LHCN-M2 (cell line): ENCODE measurements around the gene SCIMP. TPM values are rescaled to one million over a fixed set of nuclear protein-coding genes. Genes with fewer than 3 reads are reported as not detected.
A peak's percentile ranks its signal among the peaks of the same experiment; 100 is the strongest.
"Not testable (repeated sequence)": the region's sequence is repeated elsewhere in the genome, so short reads cannot be mapped to it uniquely, and the experiment has no call there.

Experiments used
- DNase-seq: peaks from one replicate; pipeline ENCODE4 v3.0.0-alpha.2; 2012; ENCODE audit warnings: low read depth
- total RNA-seq: library from RNA; depleted of rRNA; stranded (reverse); fragments of >200 nt; gene quantifications from 2 replicates; pipeline ENCODE4 v1.2.3, GENCODE V29; 2014; rRNA removed

SCIMP gene
- total RNA-seq, 1 experiment from 2014 or later: not detected

DNA sequence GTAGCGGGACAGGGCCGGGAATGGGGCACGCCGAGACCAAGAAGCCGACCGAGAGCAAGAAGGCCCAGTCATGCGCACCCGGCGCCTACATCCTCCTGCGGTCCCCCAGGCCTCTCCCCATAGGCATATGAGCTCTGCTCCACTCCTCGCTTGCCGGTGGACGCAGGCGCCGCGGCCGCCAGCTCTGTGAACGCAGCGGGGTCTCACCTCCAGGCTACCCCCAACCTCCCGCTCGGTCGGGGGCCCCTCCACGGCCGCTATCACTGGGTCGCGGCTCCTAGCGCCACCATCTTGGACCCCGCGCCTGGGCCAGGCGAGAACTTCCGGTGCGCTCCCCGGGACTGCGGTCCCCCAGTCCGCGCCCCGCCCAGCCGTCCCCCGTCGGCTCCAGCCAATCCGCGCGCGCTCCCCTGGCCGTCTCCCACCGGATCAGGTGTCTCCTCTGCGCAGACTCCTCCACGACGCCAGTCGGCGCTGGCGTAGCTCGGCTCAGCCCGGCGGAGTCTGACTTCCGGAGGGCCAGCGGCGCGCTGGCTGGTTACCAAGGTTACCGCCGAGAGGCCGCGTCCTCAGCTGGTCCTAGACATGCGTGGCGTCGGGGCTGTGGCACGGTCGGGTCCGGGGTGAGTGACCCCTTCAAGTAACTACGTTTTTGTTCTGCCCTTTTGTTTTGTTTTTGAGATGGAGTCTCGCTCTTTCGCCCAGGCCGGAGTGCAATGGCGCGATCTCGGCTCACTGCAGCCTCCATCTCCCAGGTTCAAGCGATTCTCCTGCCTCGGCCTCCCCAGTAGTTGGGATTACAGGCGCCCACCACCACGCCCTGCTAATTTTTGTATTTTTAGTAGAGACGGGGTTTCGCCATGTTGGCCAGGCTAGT lies 42.9 kb downstream of the SCIMP start, which contains the start of gene ZNF594:
ZNF594 (minus strand) TSS at position 328 of the 877 bp plus-strand sequence. CDS start 7,612 bp downstream, outside the sequence.
- DNase-seq: peak; percentile 90

DNA sequence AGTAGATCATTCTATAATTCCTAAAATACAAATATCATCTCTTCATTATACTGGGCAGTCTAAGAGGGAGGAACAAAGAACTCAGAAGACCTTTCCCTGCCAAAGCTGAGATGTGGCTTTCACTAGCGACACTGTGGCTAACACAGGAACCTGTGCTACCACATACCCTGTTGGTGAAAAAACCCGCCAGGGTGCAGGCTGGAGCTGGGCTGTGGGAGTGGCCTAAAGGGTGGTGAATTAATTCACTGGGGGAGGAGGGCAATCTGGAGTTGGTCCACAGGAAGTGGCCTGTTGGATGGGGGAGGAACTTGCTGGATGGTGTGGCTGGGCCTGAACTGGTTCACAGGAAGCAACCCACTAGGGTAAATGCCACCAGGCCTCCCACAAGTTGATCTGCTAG lies 50.4 kb downstream of the SCIMP start:
- DNase-seq: no peak

DNA sequence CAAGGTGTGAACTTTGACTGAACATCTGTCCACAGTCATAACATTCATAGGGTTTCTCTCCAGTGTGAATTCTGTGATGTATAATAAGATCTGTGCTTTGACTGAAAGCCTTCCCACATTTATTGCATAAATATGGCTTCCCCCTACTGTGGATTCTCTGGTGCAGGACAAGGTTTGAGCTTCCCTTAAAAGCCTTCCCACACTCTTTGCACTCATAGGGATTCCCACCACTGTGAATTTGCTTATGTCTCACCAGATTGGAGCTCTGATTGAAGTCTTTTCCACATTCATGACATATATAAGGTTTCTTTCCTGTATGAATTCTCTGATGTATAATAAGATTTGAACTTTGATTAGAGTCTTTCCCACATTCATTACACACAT lies 51.3 kb downstream of the SCIMP start:
- DNase-seq: no peak

DNA sequence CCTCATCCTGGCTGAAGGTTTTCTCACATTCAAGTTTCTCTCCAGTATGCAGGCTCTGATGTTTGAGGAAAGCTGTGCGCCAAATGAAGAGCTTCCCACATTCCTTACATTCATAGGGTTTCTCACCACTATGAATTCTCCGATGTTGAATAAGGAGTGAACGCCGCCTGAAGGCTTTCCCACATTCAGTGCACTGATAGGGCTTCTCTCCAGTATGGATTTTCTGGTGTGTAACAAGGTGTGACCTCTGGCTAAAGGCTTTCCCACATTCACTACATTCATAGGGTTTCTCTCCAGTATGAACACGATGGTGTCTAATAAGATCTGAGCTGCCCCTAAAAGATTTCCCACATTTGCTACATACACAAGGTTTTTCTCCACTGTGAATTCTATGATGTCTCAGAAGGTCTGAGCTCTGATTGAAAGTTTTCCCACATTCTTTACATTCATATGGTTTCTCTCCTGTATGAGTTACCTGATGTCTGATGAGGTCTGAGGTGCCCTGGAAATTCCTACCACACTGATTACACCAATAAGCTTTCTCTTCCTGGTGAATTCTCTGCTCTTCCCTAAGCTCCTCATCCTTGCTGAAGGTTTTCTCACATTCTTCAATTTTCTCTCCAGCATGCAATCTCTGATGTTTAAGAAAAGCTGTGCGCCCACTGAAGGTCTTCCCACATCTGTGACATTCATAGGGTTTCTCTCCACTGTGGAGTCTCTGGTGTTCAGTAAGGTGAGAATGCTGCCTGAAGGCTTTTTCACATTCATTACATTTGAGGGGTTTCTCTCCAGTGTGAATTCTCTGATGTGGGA lies 51.9 kb downstream of the SCIMP start:
- no peak for DNase-seq

DNA sequence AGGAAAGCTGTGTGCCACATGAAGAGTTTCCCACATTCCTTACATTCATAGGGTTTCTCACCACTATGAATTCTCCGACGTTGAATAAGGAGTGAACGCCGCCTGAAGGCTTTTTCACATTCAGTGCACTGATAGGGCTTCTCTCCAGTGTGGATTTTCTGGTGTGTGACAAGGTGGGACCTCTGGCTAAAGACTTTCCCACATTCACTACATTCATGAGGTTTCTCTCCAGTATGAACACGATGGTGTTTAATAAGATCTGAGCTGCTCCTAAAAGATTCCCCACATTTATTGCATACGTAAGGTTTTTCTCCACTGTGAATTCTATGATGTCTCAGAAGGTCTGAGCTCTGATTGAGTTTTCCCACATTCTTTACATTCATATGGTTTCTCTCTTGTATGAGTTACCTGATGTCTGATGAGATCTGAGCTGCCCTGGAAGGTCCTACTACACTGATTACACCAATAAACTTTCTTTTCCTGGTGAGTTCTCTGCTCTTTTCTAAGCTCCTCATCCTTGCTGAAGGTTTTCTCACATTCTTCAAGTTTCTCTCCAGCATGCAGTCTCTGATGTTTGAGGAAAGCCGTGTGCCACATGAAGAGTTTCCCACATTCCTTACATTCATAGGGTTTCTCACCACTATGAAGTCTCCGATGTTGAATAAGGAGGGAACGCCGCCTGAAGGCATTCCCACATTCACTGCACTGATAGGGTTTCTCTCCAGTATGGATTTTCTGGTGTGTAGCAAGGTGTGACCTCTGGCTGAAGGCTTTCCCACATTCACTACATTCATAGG lies 53.0 kb downstream of the SCIMP start:
- DNase-seq: no peak

DNA sequence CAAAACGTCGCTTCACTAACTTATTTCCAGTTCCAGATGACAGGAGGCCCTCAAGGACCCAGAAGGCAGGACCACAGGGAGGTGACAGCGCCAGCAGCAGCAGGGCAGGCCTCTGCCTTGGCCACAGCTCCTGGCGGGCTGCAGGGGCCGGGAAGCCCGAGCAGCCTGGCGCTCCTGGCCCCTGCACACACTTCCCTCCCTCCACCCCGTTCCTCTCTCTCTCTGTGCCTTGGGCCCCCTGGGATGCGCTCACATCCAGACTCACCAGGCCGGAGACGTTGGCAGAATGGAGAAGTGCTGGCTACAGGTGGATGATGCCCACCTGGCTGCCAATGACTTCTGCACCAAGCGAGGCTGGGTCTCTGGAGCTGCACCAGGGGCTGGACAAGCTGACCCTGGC lies 55.7 kb downstream of the SCIMP start:
- DNase-seq: no peak

DNA sequence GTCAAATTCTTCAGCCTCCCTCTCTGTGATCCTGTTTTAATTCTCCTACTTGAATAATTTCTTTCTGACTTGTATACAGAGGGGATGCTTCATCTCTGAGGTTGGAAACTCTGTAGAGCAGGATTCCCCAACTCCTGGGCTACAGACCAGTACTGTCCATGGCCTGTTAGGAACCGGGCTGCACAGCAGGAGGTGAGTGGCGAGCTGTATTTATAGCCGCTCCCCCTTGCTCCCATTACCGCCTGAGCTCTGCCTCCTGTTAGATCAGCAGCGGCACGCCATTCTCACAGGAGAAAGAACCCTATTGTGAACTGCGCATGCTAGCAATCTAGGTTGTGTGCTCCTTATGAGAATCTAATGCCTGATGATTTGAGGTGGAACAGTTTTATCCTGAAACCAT lies 59.6 kb downstream of the SCIMP start:
- DNase-seq: not testable (repeated sequence)

DNA sequence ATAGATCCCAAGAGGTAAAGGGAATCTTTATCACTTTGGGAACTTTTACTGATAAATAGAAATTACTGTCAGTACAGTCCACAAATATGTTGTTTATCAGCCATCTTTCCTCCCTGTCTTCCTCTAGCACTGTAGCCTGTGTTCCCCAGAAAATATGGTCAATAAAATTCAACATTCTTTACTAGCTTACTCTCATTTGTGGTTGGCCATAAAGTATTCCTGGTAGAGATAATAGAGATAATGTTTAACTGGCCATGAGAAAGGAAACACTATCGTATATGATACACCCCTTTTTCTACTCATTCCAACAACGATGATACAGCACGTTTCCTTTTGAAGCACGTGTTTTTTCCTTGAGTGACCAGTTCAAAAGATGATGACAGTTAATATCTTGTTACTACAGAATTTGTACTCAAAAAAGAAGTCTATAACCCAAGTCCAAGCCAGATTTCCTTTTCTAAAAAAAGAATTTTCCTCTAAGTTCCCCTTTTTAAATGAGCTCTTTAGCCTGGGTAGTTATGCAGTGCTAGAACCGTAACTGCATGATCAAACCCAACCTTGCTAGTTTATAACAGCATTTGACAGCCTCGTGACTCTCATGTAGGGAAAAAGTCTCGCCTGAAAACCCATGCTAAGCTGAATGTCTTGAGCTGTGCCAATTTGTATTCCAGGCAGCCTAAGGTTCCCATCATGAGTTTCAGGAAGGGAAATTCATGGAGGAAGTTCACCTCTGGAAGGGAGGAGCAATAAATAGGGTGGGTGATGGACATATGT lies 68.7 kb downstream of the SCIMP start:
- peak; percentile 6 for DNase-seq

DNA sequence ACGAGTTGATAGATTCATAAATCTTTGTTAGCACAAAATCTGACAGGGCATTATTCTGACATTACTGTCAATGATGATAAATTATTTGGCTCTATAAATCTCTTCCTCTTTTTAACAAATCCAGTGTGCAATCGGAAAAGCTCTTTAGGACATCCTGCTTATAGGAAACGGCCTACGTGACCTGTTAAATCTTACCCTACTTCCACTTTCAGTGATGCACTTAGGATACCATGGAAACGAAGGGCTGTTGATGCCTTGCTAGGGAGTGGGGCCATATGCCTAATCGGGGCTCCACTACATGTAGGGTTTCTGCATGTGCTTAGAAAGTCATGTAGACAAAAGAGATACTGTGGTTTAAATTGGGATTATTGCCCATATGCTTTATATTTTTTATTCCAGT lies 70.2 kb downstream of the SCIMP start:
- no peak for DNase-seq

DNA sequence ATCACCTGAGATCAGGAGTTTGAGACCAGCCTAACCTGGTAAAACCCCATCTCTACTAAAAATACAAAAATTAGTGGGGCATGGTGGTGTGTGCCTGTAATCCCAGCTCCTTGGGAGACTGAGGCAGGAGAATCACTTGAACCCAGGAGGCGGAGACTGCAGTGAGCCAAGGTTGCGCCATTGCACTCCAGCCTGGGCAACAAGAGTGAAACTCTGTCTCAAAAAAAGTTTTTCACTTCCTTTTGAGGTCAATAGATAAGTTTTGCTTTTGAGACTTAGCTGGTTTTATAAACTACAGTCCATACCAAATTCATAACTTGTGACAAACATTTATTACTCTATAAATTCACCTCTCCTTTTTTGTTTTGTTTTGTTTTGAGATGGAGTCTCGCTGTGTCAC lies 72.9 kb downstream of the SCIMP start:
- DNase-seq: not testable (repeated sequence)

DNA sequence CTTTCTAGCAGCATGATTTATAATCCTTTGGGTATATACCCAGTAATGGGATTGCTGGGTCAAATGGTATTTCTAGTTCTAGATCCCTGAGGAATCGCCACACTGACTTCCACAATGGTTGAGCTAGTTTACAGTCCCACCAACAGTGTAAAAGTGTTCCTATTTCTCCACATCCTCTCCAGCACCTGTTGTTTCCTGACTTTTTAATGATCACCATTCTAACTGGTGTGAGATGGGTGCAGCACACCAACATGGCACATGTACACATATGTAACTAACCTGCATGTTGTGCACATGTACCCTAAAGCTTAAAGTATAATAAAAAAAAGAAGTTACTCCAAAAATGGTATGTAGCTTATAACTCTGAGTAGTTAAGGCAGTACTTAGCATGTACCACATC lies 74.0 kb downstream of the SCIMP start:
- DNase-seq: not testable (repeated sequence)

Other genes starting within 250 kb of the SCIMP start
- 12.4 and 13.2 TPM in 2 replicates for gene CAMTA2, start 247.2 kb downstream of the SCIMP start, total RNA-seq
- 0.34 and 0.64 TPM in 2 replicates for gene INCA1, start 237.3 kb downstream of the SCIMP start, total RNA-seq
- gene KIF1C, start 236.9 kb downstream of the SCIMP start, total RNA-seq: 75.9 and 82.0 TPM in 2 replicates
- gene SLC52A1, start 199.4 kb downstream of the SCIMP start, total RNA-seq: 0.06 TPM in 1 of 2 replicates, not detected in the other
- gene ZFP3, start 156.4 kb downstream of the SCIMP start, total RNA-seq: 0.06 and 0.17 TPM in 2 replicates
- gene ZNF232, start 123.0 kb downstream of the SCIMP start, total RNA-seq: 7.8 and 7.9 TPM in 2 replicates
- gene USP6, start 118.8 kb downstream of the SCIMP start, total RNA-seq: under 0.01 TPM in 1 of 2 replicates, not detected in the other
- 3.5 and 7.6 TPM in 2 replicates for gene ZNF594, start 43.0 kb downstream of the SCIMP start, total RNA-seq
- gene RABEP1, start 47.4 kb upstream of the SCIMP start, total RNA-seq: 39.8 and 45.5 TPM in 2 replicates
- 108 and 109 TPM in 2 replicates for gene NUP88, start 184.8 kb upstream of the SCIMP start, total RNA-seq
- 29.4 and 32.1 TPM in 2 replicates for gene RPAIN, start 185.3 kb upstream of the SCIMP start, total RNA-seq
- 268 and 297 TPM in 2 replicates for gene C1QBP, start 204.3 kb upstream of the SCIMP start, total RNA-seq
- 10.2 and 10.6 TPM in 2 replicates for gene DHX33, start 234.1 kb upstream of the SCIMP start, total RNA-seq